GM10266 (cell line): ENCODE data around the gene ARNT2.

Experiments
- DNase-seq: peaks from one replicate; pipeline ENCODE4 v3.0.0; 2012; ENCODE audit errors: extremely low spot score
- TF ChIP-seq, protein P1 (sequence below): IDR thresholded peaks from 2 replicates; pipeline ENCODE4 v1.5.1; 2012; ENCODE audit warnings: mild to moderate bottlenecking, low read depth; ENCODE audit not compliant: control insufficient read depth, insufficient read depth; ENCODE audit errors: missing control alignments

ARNT2 gene

DNA sequence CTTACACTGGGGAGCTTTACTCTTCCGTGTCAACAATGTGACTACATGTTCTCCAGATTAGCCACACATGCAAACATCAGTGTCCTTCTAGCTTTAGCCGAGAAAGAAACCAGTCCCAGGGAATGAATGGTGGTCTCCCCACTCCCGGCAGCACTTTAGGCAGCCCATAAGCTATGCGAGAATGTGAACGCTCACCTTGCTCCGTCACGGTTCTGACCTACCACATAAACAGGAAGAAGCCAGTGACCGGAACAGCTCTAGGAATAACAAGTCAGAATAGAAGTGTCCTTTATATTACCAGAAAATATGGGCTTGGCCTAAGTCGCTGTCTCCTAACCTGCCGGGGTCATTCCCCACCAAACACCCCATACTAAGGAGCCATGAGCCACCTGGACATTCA, 192.9 kb downstream of the ARNT2 start:
- DNase-seq, result no peak
- TF ChIP-seq, protein P1, sequence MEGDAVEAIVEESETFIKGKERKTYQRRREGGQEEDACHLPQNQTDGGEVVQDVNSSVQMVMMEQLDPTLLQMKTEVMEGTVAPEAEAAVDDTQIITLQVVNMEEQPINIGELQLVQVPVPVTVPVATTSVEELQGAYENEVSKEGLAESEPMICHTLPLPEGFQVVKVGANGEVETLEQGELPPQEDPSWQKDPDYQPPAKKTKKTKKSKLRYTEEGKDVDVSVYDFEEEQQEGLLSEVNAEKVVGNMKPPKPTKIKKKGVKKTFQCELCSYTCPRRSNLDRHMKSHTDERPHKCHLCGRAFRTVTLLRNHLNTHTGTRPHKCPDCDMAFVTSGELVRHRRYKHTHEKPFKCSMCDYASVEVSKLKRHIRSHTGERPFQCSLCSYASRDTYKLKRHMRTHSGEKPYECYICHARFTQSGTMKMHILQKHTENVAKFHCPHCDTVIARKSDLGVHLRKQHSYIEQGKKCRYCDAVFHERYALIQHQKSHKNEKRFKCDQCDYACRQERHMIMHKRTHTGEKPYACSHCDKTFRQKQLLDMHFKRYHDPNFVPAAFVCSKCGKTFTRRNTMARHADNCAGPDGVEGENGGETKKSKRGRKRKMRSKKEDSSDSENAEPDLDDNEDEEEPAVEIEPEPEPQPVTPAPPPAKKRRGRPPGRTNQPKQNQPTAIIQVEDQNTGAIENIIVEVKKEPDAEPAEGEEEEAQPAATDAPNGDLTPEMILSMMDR, result no peak

DNA sequence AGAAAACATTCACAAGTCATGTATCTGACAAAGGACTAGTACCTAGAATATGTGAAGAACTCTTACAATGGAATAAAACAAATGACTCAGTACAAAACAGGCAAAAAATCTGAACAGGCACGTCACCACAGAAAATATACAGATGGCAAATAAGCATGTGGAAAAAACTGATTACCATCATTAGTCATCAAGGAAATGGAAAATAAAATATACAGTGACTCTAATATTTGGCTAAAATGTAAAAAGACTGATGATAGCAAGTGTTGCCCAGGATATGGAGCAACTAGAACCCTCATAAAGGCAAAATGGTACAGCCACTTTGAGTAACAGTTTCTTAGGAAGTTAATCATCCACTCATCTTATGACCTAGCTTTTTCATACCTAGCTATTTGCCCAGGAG, 195.2 kb downstream of the ARNT2 start:
- TF ChIP-seq, protein P1, result no peak
- DNase-seq, result no peak

DNA sequence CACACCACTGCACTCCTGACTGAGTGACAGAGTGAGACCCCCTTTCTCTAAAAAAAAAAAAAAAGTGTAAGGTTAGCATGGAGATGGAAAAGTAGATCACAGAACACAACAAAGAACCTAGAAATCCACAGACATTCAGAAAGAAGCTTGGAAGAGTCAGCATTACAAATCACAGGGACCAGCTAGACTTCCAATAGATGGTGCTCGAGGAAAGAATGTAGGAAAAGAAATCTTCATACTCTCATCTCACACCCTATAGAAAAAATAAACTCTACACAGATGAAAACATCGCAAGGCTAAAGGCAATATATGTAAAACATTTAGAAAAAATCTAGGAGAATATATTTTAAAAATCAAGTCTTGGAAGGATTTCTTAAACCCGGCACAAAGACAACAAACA, 196.4 kb downstream of the ARNT2 start:
- TF ChIP-seq, protein P1, result no peak
- no peak for DNase-seq

DNA sequence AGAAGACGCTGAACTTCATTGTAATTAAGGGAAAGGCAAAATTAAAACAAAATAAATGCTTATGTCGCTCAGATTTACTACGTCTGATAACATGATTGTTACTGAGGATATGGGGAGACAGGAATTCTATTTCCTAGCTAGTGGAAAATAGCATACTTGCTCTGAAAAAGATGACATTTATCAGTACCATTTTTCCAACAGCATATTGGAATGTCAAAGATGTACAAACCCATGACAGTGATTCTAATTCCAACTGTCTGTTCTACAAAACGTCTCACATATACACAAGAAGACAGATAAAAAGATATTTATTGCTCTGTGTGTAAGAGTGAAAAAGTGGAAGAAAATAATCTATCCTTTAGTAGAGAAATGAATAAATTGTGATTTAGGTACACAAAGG, 197.1 kb downstream of the ARNT2 start:
- DNase-seq, result no peak
- TF ChIP-seq, protein P1, result no peak

DNA sequence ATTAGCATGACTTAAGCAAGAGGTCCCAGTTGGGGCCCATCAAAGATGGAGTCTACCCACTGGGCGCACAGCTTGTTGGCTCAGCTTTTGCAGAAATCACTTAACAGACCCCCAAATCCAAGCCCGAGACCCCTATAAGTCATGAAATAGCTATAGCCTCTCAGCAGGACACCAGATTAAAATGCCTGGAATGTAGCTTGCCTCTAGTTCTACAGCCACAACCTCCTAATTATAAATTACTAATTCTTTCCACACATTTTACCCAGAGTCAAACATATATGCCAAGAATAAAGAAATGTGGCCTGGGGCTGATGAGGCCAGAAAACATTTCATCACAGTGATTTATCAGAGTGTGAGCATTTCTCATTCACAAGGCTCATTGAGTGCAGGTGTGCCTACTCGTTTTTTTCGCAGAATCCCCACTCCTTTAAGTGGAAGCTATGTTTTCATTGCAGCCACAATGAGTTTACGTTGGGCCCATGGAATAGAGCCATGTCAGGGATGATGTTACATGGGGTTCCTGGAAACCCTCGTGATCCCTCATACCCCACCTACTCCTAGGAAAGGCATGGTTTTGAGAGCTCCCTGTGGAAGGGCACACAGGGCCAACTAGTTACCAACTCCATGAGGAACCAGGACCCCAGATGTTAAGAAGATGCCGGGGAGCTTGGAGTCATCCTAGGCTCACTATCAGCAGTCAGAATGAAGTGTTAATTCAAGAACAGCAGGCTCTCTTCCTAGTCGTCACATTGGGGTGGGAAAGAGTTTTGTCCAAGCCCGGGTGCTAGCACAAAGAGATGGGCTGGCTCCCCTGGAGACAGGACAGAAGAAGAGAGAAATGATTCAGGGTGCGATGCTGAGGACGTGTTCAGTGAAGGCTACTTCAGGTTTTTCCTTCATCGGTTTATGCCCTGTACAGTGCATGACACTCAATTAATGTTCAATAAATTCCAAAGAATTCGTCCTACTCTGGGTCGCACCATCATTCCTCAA, 200.7 kb downstream of the ARNT2 start:
- DNase-seq, result no peak
- TF ChIP-seq, protein P1, result no peak

DNA sequence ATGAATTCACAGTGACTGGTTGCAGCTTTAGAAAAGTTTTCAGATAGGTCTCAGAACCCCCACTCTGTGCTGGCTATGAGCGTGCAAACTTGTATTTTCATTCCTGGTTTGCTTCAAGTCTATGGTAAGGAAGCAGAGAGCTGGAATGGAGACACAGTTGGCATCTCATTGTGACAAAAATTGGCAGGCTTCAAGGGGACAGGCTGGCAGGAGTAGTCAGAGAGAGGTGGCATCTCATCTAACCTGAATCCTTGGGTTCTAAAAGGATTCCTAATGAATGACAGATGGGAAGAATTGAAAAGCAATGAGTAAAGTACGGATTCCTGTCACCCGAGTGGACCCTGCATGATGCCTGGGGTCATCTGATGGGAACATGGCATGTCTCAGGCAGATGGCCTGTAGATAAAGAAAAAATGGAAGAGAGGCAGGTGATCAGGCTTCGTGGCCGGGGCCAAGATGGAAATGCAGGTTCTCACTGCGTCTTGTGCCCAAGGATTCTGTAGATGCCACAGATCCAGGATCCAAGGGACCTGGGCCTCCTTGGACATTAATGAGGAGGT, 201.5 kb downstream of the ARNT2 start:
- DNase-seq, result no peak
- TF ChIP-seq, protein P1, result no peak

DNA sequence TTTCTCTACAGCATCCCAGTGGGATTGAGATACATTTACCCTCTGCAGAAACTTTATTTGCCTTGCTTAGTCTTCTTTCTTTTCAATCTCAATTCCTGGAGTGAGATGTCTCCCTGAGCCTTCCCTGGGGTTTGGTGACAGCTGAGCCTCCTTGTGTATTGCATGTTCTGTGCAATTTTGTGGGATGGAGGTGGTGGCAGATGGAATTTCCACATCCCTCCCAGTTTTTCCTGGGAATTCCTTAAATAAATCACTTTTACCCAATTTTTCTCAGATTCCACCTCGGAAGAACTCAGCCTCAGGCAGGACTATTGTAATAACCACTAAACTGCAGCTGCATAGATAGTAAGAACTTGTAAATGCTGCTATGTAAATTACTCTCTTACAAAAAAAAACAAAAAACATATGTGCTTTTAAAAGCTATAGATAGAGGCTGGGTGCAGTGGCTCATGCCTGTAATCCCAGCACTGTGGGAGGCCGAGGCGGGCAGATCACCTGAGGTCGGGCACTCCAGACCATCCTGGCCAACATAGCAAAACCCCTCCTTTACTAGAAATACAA, 202.4 kb downstream of the ARNT2 start:
- TF ChIP-seq, protein P1, result no peak
- DNase-seq, result no peak
